ENCODE measurements around the gene RAB36.

RAB36 gene

GRCh38 chr22:23144932-23145877, at the start of gene RAB36:
TSS of gene RAB36 (plus strand) at chr22:23145477. CDS start at chr22:23146617, 1,140 bp downstream.
- DNase-seq = peak; percentile 94

GRCh38 chr22:23095733-23096342, 49.4 kb upstream of the RAB36 start:
- DNase-seq = no peak

- DNase-seq = no peak
These were observed 47.7 kb upstream of the RAB36 start for GRCh38 chr22:23097412-23098229.

GRCh38 chr22:23098230-23098705, 47.0 kb upstream of the RAB36 start:
- DNase-seq = no peak

GRCh38 chr22:23098718-23099530, 46.4 kb upstream of the RAB36 start:
- no peak for DNase-seq

GRCh38 chr22:23099531-23099804, 45.8 kb upstream of the RAB36 start:
- DNase-seq = no peak

- no peak for DNase-seq
These were observed 45.0 kb upstream of the RAB36 start for GRCh38 chr22:23100124-23100801.

- no peak for DNase-seq
These were observed 43.8 kb upstream of the RAB36 start for GRCh38 chr22:23101524-23101923.

GRCh38 chr22:23102002-23102655, 43.1 kb upstream of the RAB36 start:
- no peak for DNase-seq

- DNase-seq = no peak
These were observed 42.5 kb upstream of the RAB36 start for GRCh38 chr22:23102776-23103175.

- no peak for DNase-seq
These were observed 41.9 kb upstream of the RAB36 start for GRCh38 chr22:23103199-23103954.

GRCh38 chr22:23104187-23104971, 40.9 kb upstream of the RAB36 start:
- DNase-seq = no peak

- DNase-seq = no peak
These were observed 40.0 kb upstream of the RAB36 start for GRCh38 chr22:23105304-23105703.

- DNase-seq = no peak
These were observed 39.4 kb upstream of the RAB36 start for GRCh38 chr22:23105919-23106318.

- DNase-seq = no peak
These were observed 38.9 kb upstream of the RAB36 start for GRCh38 chr22:23106344-23106743.

- peak; percentile 74 for DNase-seq
These were observed 38.3 kb upstream of the RAB36 start for GRCh38 chr22:23106906-23107367.

- peak; percentile 73 for DNase-seq
These were observed 37.6 kb upstream of the RAB36 start for GRCh38 chr22:23107487-23108248.

GRCh38 chr22:23108249-23109078, 36.8 kb upstream of the RAB36 start:
- DNase-seq = no peak

Data from NCI-H524 treated with DMSO at 0.1 percent for 48 hours (cell line).